Esophagus muscularis mucosa (tissue), 3 donors: Measurements from ENCODE around the gene USP25.

Experiments
- POLR2A ChIP-seq: fragments of 450-650 bp; IDR thresholded peaks from one replicate; pipeline ENCODE4 v1.6.1; 2017; ENCODE audit warnings: antibody characterized with exemption, moderate library complexity, mild to moderate bottlenecking, low read depth
- TF ChIP-seq, protein P1 (sequence below), 3 experiments: fragments of 200-600 bp in 2 of 3; fragments of 450-650 bp in 1 of 3; sonication (generic) in 2 of 3; IDR thresholded peaks; one replicate each; pipeline ENCODE4 v1.5.1; 2017 to 2019; ENCODE audit warnings: antibody characterized with exemption in 3 of 3, mild to moderate bottlenecking in 2 of 3, moderate library complexity in 1 of 3

DNA sequence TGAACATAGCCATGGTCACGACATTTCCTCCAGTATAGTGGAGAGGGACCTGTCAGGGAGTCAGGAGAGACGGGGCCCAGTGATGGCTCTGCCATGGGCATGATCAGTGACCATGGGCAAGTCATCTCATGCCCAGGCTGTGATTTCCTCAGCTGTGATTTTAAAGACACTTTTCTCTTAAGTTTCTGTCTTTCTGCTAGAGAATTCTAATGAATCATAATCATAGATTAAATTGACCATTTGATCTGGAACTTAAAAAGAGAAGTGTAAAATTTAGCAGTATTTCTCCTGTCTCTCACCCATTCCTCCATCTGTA lies 112.7 kb downstream of the USP25 start:
- no peak for TF ChIP-seq POLR2A
- TF ChIP-seq, protein P1, sequence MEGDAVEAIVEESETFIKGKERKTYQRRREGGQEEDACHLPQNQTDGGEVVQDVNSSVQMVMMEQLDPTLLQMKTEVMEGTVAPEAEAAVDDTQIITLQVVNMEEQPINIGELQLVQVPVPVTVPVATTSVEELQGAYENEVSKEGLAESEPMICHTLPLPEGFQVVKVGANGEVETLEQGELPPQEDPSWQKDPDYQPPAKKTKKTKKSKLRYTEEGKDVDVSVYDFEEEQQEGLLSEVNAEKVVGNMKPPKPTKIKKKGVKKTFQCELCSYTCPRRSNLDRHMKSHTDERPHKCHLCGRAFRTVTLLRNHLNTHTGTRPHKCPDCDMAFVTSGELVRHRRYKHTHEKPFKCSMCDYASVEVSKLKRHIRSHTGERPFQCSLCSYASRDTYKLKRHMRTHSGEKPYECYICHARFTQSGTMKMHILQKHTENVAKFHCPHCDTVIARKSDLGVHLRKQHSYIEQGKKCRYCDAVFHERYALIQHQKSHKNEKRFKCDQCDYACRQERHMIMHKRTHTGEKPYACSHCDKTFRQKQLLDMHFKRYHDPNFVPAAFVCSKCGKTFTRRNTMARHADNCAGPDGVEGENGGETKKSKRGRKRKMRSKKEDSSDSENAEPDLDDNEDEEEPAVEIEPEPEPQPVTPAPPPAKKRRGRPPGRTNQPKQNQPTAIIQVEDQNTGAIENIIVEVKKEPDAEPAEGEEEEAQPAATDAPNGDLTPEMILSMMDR (IDR thresholded peaks at IDR 0.05), result no peak
